ENCODE measurements around the gene HDAC11. TPM values are rescaled to one million over a fixed set of nuclear protein-coding genes. Genes with fewer than 3 reads are reported as not detected.

HDAC11 gene
- total RNA-seq, 1 donor from 2014 or later: 14.4 TPM

DNA sequence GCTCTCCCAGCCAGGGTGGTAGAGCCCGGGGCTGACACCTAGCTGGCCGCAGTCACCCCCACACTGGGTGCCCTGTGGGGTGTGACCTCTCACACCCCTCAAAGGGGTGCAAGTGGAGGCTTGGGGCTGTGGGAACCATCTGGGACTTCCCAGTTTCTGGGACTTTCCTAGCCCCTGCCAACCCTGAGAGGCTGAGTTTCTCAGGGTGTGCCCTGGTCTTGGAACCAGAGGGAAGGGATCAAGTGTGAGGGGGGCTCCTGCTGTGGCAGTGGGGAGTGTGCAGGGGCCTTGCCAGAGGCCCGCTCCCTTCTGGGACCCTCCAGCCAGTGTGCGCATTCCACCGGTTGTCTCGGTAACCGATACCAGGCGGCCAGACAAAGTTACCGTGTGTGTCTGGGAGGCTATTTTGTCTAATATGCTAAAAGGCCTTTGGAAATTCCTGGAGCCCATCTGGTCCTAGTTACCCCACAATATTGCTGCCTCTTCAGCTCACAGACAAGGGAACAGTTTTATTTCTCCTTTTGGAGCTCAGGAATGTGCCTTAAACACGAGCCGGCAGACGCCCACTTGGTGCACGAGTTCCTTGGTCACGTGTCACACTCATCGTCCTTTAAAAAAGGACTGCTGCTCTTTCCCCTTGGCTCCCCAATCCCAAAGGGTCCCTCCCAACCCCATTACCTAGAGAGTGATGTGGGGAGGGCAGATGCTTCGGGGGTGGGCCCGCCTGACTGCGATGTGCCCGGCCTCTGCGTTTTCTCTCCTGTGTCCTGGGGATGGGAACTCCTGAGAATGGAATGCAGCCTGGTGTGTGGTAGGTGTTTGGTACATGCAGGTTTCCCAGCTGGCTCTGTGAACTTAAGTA lies 33.2 kb downstream of the HDAC11 start:
- H3K4me1 Mint-ChIP-seq (ENCODE audit: low read depth): no peaks in the 10 kb centered on the region
- no peaks in the 10 kb centered on the region for H3K9me3 Mint-ChIP-seq (ENCODE audit: low read depth)
- TF ChIP-seq CTCF (IDR thresholded peaks at IDR 0.05; ENCODE audit: unreplicated experiment): no peak
- no peak for DNase-seq (ENCODE audit: low spot score, unreplicated experiment)
- H3K4me3 Mint-ChIP-seq (ENCODE audit: low read depth): no peak overlapping the region
- H3K27ac Mint-ChIP-seq: no peak overlapping the region
- peaks cover 4% of the 10 kb centered on the region for H3K27me3 Mint-ChIP-seq
- H3K36me3 Mint-ChIP-seq (ENCODE audit: insufficient read depth): no peaks in the 10 kb centered on the region

GRCh38 chr3:13513913-13514517 lies 33.9 kb downstream of the HDAC11 start:
- H3K27ac Mint-ChIP-seq: no peak overlapping the region
- H3K36me3 Mint-ChIP-seq (ENCODE audit: insufficient read depth): no peaks in the 10 kb centered on the region
- no peaks in the 10 kb centered on the region for H3K9me3 Mint-ChIP-seq (ENCODE audit: low read depth)
- peaks cover 4% of the 10 kb centered on the region for H3K27me3 Mint-ChIP-seq
- H3K4me3 Mint-ChIP-seq (ENCODE audit: low read depth): no peak overlapping the region
- no peak for DNase-seq (ENCODE audit: low spot score, unreplicated experiment)
- H3K4me1 Mint-ChIP-seq (ENCODE audit: low read depth): no peaks in the 10 kb centered on the region
- TF ChIP-seq CTCF (IDR thresholded peaks at IDR 0.05; ENCODE audit: unreplicated experiment): no peak

DNA sequence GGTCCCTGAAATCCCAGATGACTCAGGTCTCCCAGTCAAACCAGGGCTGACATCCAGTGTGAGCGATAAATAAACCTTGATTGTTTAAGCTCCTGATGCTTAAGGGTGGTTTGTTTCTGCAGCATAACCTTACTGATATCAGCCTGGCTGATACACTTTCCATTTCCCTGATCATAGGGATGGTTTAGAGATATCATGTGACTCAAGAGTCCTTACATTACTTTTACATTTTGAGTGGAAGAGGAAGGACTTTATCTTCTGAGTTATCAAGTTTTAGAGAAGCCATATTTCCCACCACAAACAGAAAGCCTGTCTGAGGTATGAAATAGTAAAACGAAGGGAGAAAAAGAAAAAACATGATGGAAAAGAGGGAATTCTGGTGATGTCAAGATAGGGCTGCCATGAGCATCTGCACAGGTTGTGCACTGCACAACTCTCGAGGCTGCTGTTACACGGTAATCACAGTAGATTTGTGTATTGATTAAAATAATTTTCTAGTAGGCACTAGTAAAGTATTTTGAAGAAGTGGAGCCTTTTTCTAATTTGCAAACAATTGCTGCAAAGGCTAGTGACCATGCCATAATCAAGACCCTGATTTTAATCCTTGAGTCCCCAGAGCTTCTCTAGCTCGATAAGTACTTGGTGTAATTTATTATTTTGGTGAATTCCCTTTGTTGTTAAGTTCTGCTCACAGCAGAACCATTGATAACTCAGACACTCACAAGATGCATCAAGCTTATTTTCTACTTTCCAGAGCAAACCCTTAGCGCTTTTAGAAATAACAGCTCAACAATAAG lies 34.7 kb downstream of the HDAC11 start:
- peaks cover 4% of the 10 kb centered on the region for H3K27me3 Mint-ChIP-seq
- H3K36me3 Mint-ChIP-seq (ENCODE audit: insufficient read depth): no peaks in the 10 kb centered on the region
- H3K9me3 Mint-ChIP-seq (ENCODE audit: low read depth): no peaks in the 10 kb centered on the region
- no peaks in the 10 kb centered on the region for H3K4me1 Mint-ChIP-seq (ENCODE audit: low read depth)
- DNase-seq (ENCODE audit: low spot score, unreplicated experiment): no peak
- no peak overlapping the region for H3K27ac Mint-ChIP-seq
- no peak overlapping the region for H3K4me3 Mint-ChIP-seq (ENCODE audit: low read depth)
- no peak for TF ChIP-seq CTCF (IDR thresholded peaks at IDR 0.05; ENCODE audit: unreplicated experiment)

GRCh38 chr3:13515786-13516759 lies 36.0 kb downstream of the HDAC11 start:
- no peak overlapping the region for H3K27ac Mint-ChIP-seq
- H3K27me3 Mint-ChIP-seq: peaks cover 4% of the 10 kb centered on the region
- no peaks in the 10 kb centered on the region for H3K9me3 Mint-ChIP-seq (ENCODE audit: low read depth)
- no peaks in the 10 kb centered on the region for H3K36me3 Mint-ChIP-seq (ENCODE audit: insufficient read depth)
- H3K4me1 Mint-ChIP-seq (ENCODE audit: low read depth): no peaks in the 10 kb centered on the region
- no peak for TF ChIP-seq CTCF (IDR thresholded peaks at IDR 0.05; ENCODE audit: unreplicated experiment)
- H3K4me3 Mint-ChIP-seq (ENCODE audit: low read depth): no peak overlapping the region
- no peak for DNase-seq (ENCODE audit: low spot score, unreplicated experiment)
